ENCODE measurements around the gene ZCCHC12. TPM values are rescaled to one million over a fixed set of nuclear protein-coding genes. Genes with fewer than 3 reads are reported as not detected.

ZCCHC12 gene
- total and polyA plus RNA-seq, 10 of the 15 experiments (the other 5 are each of a cell fraction or from before 2014, with no cell fraction given) = 0.04 TPM; not detected in 9

GRCh38 chrX:118779581-118779980 lies 44.0 kb upstream of the ZCCHC12 start:
- no peaks in the 10 kb centered on the region for H3K79me2 ChIP-seq (ENCODE audit: control insufficient read depth, insufficient read depth, low read length)
- no peaks in the 10 kb centered on the region for H3K4me1 ChIP-seq (ENCODE audit: control insufficient read depth, insufficient read depth, low read length)
- WGBS (ENCODE audit: insufficient coverage, insufficient replicate concordance, low lambda C conversion rate, missing lambda C conversion rate) = 98% methylated on average over 2 of the region's 2 CpGs
- SMC1A ChIA-PET (ENCODE audit: uncharacterized antibody, unreplicated experiment) = interaction anchor here (1.4 kb wide), 1 partner anchor 136 kb away, joined by 4 read pairs; no protein-coding TSS in a partner anchor
- no peak overlapping the region for H3K4me3 ChIP-seq
- no peak for DNase-seq (ENCODE audit: low read depth, low spot score)
- no peak overlapping the region for H3K27ac ChIP-seq (ENCODE audit: control insufficient read depth, insufficient read depth)
- TF ChIP-seq MXI1 (IDR thresholded peaks at IDR 0.05; ENCODE audit: low read depth, low read length) (no peak), SIX5 (IDR thresholded peaks at IDR 0.05; ENCODE audit: low read depth, low read length, severe bottlenecking) (no peak), ZBTB33 (IDR thresholded peaks at IDR 0.05) (no peak), REST (IDR thresholded peaks at IDR 0.05; ENCODE audit: low read depth, low read length) (no peak), SUPT20H (IDR thresholded peaks at IDR 0.05; ENCODE audit: borderline replicate concordance, control insufficient read depth, low read depth, low read length) (no peak), NFYB (IDR thresholded peaks at IDR 0.05; ENCODE audit: insufficient read depth, low read depth, low read length) (no peak), ZNF24 (IDR thresholded peaks at IDR 0.05) (no peak), CBFB (IDR thresholded peaks at IDR 0.05; ENCODE audit: low read depth) (no peak), BCL11A (IDR thresholded peaks at IDR 0.05; ENCODE audit: low read depth, low read length) (no peak), CHD2 (IDR thresholded peaks at IDR 0.05; ENCODE audit: borderline replicate concordance, low read depth, low read length) (no peak), FOXM1 (IDR thresholded peaks at IDR 0.05; ENCODE audit: low read depth, low read length) (no peak), HDGF (IDR thresholded peaks at IDR 0.05) (no peak), SUZ12 (IDR thresholded peaks at IDR 0.05; ENCODE audit: unreplicated experiment) (no peak), ZNF384 (IDR thresholded peaks at IDR 0.05; ENCODE audit: borderline replicate concordance, low read depth, low read length) (no peak), SMC3 (IDR thresholded peaks at IDR 0.05; ENCODE audit: borderline replicate concordance, low read length) (no peak), EZH2 (IDR thresholded peaks at IDR 0.05; ENCODE audit: borderline replicate concordance, control insufficient read depth, low read depth, low read length) (no peak)
- H3K27me3 ChIP-seq (replicated peaks in 1 of 2; ENCODE audit: control insufficient read depth in 2 of 2, insufficient read depth in 2 of 2, low read length in 1 of 2) = no peaks in the 10 kb centered on the region
- H3K36me3 ChIP-seq (ENCODE audit: control insufficient read depth in 2 of 2, insufficient read depth in 2 of 2, low read length in 1 of 2) = no peaks in the 10 kb centered on the region
- no peak overlapping the region for H2AFZ ChIP-seq (ENCODE audit: control insufficient read depth, low read depth, low read length)
- CTCF ChIA-PET = no interaction called here
- no peaks in the 10 kb centered on the region for H3K9me3 ChIP-seq (replicated peaks; ENCODE audit: control insufficient read depth, insufficient read depth, low read length)
- H3K9ac ChIP-seq (ENCODE audit: control insufficient read depth, insufficient read depth, low read length) = no peak overlapping the region
- intact Hi-C loops (cut with micrococcal nuclease; ENCODE audit: unreplicated experiment) = no loop called here
- no peak for ATAC-seq
- POLR2A ChIA-PET = no interaction called here
- no peaks in the 10 kb centered on the region for H4K20me1 ChIP-seq (ENCODE audit: control insufficient read depth, insufficient read depth)
- BruUV-seq (replicated peaks) = no TSS peak
- in situ Hi-C loops (cut with MboI) = no loop called here
- RAD21 ChIA-PET (ENCODE audit: unreplicated experiment) = no interaction called here
- no peak overlapping the region for H3K4me2 ChIP-seq (ENCODE audit: control insufficient read depth, insufficient read depth)
- FAIRE-seq = no peak
